HFF-Myc (cell line): ENCODE data around the gene CCN5.
A peak's percentile ranks its signal among the peaks of the same experiment; 100 is the strongest.

Source experiments
- DNase-seq: peaks from one replicate; pipeline ENCODE4 v3.0.0-alpha.2; 2011; ENCODE audit warnings: low read depth; ENCODE audit errors: extremely low read depth
- H3K4me3 ChIP-seq: replicated peaks from 2 replicates; pipeline ENCODE4 v1.5.1; 2011; ENCODE audit warnings: low read depth, mild to moderate bottlenecking, control low read depth, low read length
- CTCF ChIP-seq: IDR thresholded peaks from 2 replicates; pipeline ENCODE4 v1.5.1; 2012; ENCODE audit warnings: mild to moderate bottlenecking, low read depth, low read length, control low read depth; ENCODE audit errors: missing control alignments

CCN5 gene

DNA sequence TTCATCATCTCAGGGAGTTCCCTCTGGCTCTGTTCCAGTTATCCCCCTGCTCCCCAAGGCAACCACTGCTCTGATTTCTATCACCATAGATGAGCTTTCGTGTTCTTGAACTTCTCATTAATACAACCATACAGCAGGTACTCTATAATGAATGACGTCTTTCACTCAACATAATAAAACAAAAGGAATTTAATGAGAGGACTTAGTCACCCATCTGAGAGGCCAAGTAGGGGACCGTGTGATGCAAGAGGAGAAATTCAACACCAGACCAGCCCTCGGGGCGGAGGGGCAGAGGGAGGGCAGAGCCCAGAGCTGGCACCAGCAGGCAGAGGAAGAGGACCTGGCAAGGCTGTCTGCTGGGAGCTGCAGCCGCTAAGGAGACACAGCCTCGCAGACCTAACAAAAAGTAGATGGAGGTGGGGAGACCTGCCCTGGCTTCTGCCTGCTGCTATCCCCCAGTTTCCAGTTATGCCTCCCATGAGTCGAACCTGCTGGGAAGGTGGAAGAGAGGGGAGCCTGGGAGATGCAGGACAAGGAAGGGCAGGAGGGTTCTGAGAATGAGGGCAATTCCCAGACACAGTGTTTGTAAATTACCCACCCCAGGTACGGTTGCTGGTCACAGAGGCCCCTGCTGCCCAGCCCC, 13.8 kb downstream of the CCN5 start:
- H3K4me3 ChIP-seq: no peak overlapping the region
- no peak for DNase-seq
- no peak for TF ChIP-seq CTCF

GRCh38 chr20:44730441-44730840, 15.3 kb downstream of the CCN5 start:
- DNase-seq: peak; percentile 84
- no peak overlapping the region for H3K4me3 ChIP-seq
- no peak for TF ChIP-seq CTCF

- DNase-seq: no peak
- no peak for TF ChIP-seq CTCF
- H3K4me3 ChIP-seq: no peak overlapping the region
Measured at GRCh38 chr20:44731657-44732056, 16.5 kb downstream of the CCN5 start.

GRCh38 chr20:44732327-44732726, 17.2 kb downstream of the CCN5 start:
- DNase-seq: no peak
- no peak for TF ChIP-seq CTCF
- no peak overlapping the region for H3K4me3 ChIP-seq

DNA sequence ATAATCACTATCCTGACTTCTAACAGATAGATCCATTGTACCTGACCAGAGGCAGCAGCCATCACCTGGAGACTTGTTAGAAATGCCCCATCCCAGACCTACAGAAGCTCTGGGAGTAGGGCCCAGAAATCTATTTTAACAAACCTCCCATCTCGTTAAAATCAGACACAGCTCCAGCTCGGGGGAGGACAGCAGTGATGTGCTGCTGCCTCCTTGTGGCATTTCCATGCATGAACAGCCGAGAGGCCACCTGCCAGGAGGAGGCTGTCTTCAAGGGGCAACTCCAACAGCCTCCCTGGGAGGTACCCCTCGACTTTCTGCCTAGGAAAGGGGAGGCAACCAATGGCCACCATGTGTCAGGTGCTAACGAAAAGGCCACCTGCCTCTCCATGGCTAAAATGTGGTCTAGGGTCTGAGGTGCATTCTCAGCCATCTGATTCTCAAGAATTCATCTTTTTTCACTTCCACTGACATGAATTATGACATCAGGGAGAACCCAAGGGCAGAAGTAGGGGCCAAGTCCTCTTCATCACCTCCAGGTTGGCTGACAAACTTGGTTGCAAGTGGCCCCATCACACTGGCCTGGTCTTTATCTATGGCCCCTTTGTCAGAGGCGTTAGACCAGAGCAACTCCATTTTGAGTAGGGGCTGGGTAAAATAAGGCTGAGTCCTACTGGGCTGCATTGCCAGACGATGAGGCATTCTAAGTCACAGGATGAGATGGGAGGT, 18.3 kb downstream of the CCN5 start:
- peak; percentile 88 for TF ChIP-seq CTCF
- no peak overlapping the region for H3K4me3 ChIP-seq
- no peak for DNase-seq

GRCh38 chr20:44734938-44735337, 19.8 kb downstream of the CCN5 start:
- no peak for DNase-seq
- TF ChIP-seq CTCF: no peak
- no peak overlapping the region for H3K4me3 ChIP-seq

- H3K4me3 ChIP-seq: no peak overlapping the region
- no peak for TF ChIP-seq CTCF
- DNase-seq: no peak
Measured at GRCh38 chr20:44735816-44736169, 20.6 kb downstream of the CCN5 start.
